SK-N-SH (cell line): ENCODE data around the gene SOS2. TPM values are rescaled to one million over a fixed set of nuclear protein-coding genes. Genes with fewer than 3 reads are reported as not detected.

Experiments
- CTCF ChIA-PET: fragments of 300-600, 350-600 bp; formaldehyde crosslinking; extraction: SDS; loops from one replicate; lab custom pipeline; 2021; lab: Yijun Ruan, JAX
- POLR2A ChIA-PET: fragments of 350-600 bp; sonication (Branson Sonifier 250); formaldehyde crosslinking; extraction: SDS; loops from one replicate; lab custom pipeline; 2020; ENCODE audit warnings: antibody characterized with exemption, inconsistent platforms; lab: Yijun Ruan, JAX
- DNase-seq: peaks from one replicate; pipeline ENCODE4 v3.0.0; 2012
- H2AFZ ChIP-seq: fragments of 200-600 bp; sonication (generic); 2 replicates; pipeline ENCODE4 v1.8.1; 2016; ENCODE audit warnings: antibody characterized with exemption, mild to moderate bottlenecking, low read depth
- H3F3A ChIP-seq: fragments of 200-600 bp; sonication (generic); replicated peaks from 2 replicates; pipeline ENCODE3; 2016; ENCODE audit warnings: antibody characterized with exemption, mild to moderate bottlenecking; ENCODE audit not compliant: insufficient read depth
- H3K27ac ChIP-seq, 2 experiments: fragments of 200-500 bp in 1 of 2; fragments of 200-600 bp in 1 of 2; sonication (Bioruptor generic) in 1 of 2; sonication (generic), shearing (Covaris generic) in 1 of 2; 2 replicates each; pipeline versions ENCODE4 v1.5.1 to v1.6.1; 2014 to 2016; ENCODE audit warnings: low read depth in 2 of 2, inconsistent platforms in 1 of 2, low read length in 1 of 2, mild to moderate bottlenecking in 1 of 2, mixed read lengths in 1 of 2
- H3K27me3 ChIP-seq: fragments of 200-600 bp; sonication (generic), shearing (Covaris generic); 2 replicates; pipeline ENCODE4 v1.6.1; 2016; ENCODE audit warnings: mixed run types; ENCODE audit not compliant: insufficient read depth
- H3K36me3 ChIP-seq, 2 experiments: fragments of 200-500 bp in 1 of 2; fragments of 200-600 bp in 1 of 2; sonication (Bioruptor generic) in 1 of 2; sonication (generic) in 1 of 2; replicated peaks in 1 of 2; 2 replicates each; pipeline versions ENCODE3 to v1.5.1; 2014 to 2016; ENCODE audit warnings: low read length in 1 of 2, mild to moderate bottlenecking in 1 of 2; ENCODE audit not compliant: insufficient read depth in 2 of 2, control insufficient read depth in 1 of 2
- H3K4me1 ChIP-seq, 2 experiments: fragments of 200-500 bp in 1 of 2; fragments of 200-600 bp in 1 of 2; sonication (Bioruptor generic) in 1 of 2; sonication (generic), shearing (Covaris generic) in 1 of 2; 2 replicates each; pipeline versions ENCODE4 v1.5.1 to v1.6.1; 2014 to 2016; ENCODE audit warnings: low read depth in 1 of 2, low read length in 1 of 2, mixed run types in 1 of 2; ENCODE audit not compliant: insufficient read depth in 2 of 2, control insufficient read depth in 1 of 2
- H3K4me2 ChIP-seq: fragments of 200-600 bp; sonication (generic), shearing (Covaris generic); 2 replicates; pipeline ENCODE4 v1.6.1; 2017; ENCODE audit warnings: mixed run types
- H3K4me3 ChIP-seq, 2 experiments: fragments of 200-500 bp in 1 of 2; fragments of 200-600 bp in 1 of 2; sonication (Bioruptor generic) in 1 of 2; sonication (generic), shearing (Covaris generic) in 1 of 2; 2 replicates each; pipeline versions ENCODE4 v1.5.1 to v1.8.1; 2014 to 2016; ENCODE audit warnings: low read depth in 2 of 2, inconsistent platforms in 1 of 2, low read length in 1 of 2, mild to moderate bottlenecking in 1 of 2, mixed read lengths in 1 of 2, moderate library complexity in 1 of 2
- H3K79me2 ChIP-seq: fragments of 200-600 bp; sonication (generic); 2 replicates; pipeline ENCODE4 v1.8.1; 2017; ENCODE audit warnings: mild to moderate bottlenecking; ENCODE audit not compliant: insufficient read depth
- H3K9ac ChIP-seq: fragments of 200-600 bp; sonication (generic); 2 replicates; pipeline ENCODE4 v1.6.1; 2017; ENCODE audit warnings: mixed run types
- H3K9me2 ChIP-seq: fragments of 200-600 bp; sonication (generic); 2 replicates; pipeline ENCODE4 v1.6.1; 2017; ENCODE audit warnings: mixed run types
- H3K9me3 ChIP-seq: fragments of 200-600 bp; sonication (generic); 2 replicates; pipeline ENCODE4 v1.6.1; 2017; ENCODE audit warnings: mixed run types, mild to moderate bottlenecking, moderate library complexity
- H4K20me1 ChIP-seq: fragments of 200-600 bp; sonication (generic); 2 replicates; pipeline ENCODE4 v1.6.1; 2017; ENCODE audit warnings: mild to moderate bottlenecking, mixed run types; ENCODE audit not compliant: insufficient read depth
- CHD2 ChIP-seq: fragments of 150-350 bp; IDR thresholded peaks from 2 replicates; pipeline ENCODE4 v1.6.1; 2018; ENCODE audit warnings: low read length; ENCODE audit not compliant: partially characterized antibody
- CTCF ChIP-seq: fragments of 200-600 bp; sonication (generic); IDR thresholded peaks from 2 replicates; pipeline ENCODE4 v1.6.1; 2017; ENCODE audit warnings: antibody characterized with exemption, mild to moderate bottlenecking, moderate library complexity
- ELF1 ChIP-seq: IDR thresholded peaks from 2 replicates; pipeline ENCODE4 v1.4.0; 2012
- EZH2phosphoT487 ChIP-seq: fragments of 200-600 bp; sonication (generic); IDR thresholded peaks from 2 replicates; pipeline ENCODE4 v1.6.1; 2017; ENCODE audit warnings: low read depth, mixed run types, mild to moderate bottlenecking, antibody characterized with exemption, moderate library complexity, borderline replicate concordance
- FOSL2 ChIP-seq: IDR thresholded peaks from 2 replicates; pipeline ENCODE4 v1.4.0; 2012; ENCODE audit warnings: low read depth, mild to moderate bottlenecking, moderate library complexity, borderline replicate concordance
- FOXM1 ChIP-seq: IDR thresholded peaks from 2 replicates; pipeline ENCODE4 v1.4.0; 2012; ENCODE audit warnings: low read depth, mild to moderate bottlenecking
- GABPA ChIP-seq: IDR thresholded peaks from 2 replicates; pipeline ENCODE4 v1.4.0; 2012; ENCODE audit warnings: low read depth, mild to moderate bottlenecking
- IRF3 ChIP-seq: fragments of 150-350 bp; IDR thresholded peaks from 2 replicates; pipeline ENCODE4 v1.6.1; 2016; ENCODE audit warnings: mild to moderate bottlenecking, low read depth, low read length
- MAX ChIP-seq: IDR thresholded peaks from 2 replicates; pipeline ENCODE4 v1.4.0; 2012; ENCODE audit warnings: low read depth
- MXI1 ChIP-seq: IDR thresholded peaks from 2 replicates; pipeline ENCODE4 v1.6.1; 2012; ENCODE audit warnings: mild to moderate bottlenecking, low read depth, low read length, improper control_type of control experiment
- NRF1 ChIP-seq: IDR thresholded peaks from 2 replicates; pipeline ENCODE4 v1.6.1; 2012; ENCODE audit warnings: low read depth, mild to moderate bottlenecking, low read length
- RCOR1 ChIP-seq: fragments of 150-350 bp; IDR thresholded peaks from 2 replicates; pipeline ENCODE4 v1.6.1; 2017; ENCODE audit warnings: antibody characterized with exemption, low read length
- RFX5 ChIP-seq: IDR thresholded peaks from 2 replicates; pipeline ENCODE4 v1.6.1; 2012; ENCODE audit warnings: mild to moderate bottlenecking, improper control_type of control experiment, low read length
- SIN3A ChIP-seq: IDR thresholded peaks from 2 replicates; pipeline ENCODE4 v1.6.1; 2012; ENCODE audit warnings: low read depth, mild to moderate bottlenecking, low read length, moderate library complexity, borderline replicate concordance
- TCF12 ChIP-seq: IDR thresholded peaks from 2 replicates; pipeline ENCODE4 v1.4.0; 2012
- USF2 ChIP-seq: fragments of 150-350 bp; IDR thresholded peaks from 2 replicates; pipeline ENCODE4 v1.6.1; 2017; ENCODE audit warnings: antibody characterized with exemption, low read length, low read depth, borderline replicate concordance
- ZBTB33 ChIP-seq: IDR thresholded peaks from 2 replicates; pipeline ENCODE4 v1.4.0; 2012; ENCODE audit warnings: low read depth, borderline replicate concordance
- WGBS: methylation state at CpG from one replicate; pipeline ENCODE4 v1.1.6; 2017; ENCODE audit warnings: low lambda C conversion rate; 5-methylcytosine and 5-hydroxymethylcytosine counted together
- polyA plus RNA-seq, 3 experiments: library from polyadenylated mRNA; depleted of rRNA; stranded (reverse); fragments of >200 nt; gene quantifications; 2 replicates each; pipeline ENCODE4 v1.2.3, GENCODE V29; 2012

The SOS2 gene
- polyA plus RNA-seq, 1 of the 3 experiments (the other 2 are of a cell fraction) = 6.2 TPM

GRCh38 chr14:50070840-50071548, 160.4 kb downstream of the SOS2 start:
- Histone ChIP-seq H3K79me2 (no peaks in the 10 kb centered on the region), H3F3A (no peaks in the 10 kb centered on the region), H2AFZ (no peak overlapping the region), H3K4me1 (no peaks in the 10 kb centered on the region), H3K9me3 (no peaks in the 10 kb centered on the region), H3K4me3 (no peak overlapping the region), H3K4me2 (no peak overlapping the region), H3K36me3 (no peaks in the 10 kb centered on the region), H3K9me2 (no peaks in the 10 kb centered on the region), H3K27ac (no peak overlapping the region), H4K20me1 (no peaks in the 10 kb centered on the region), H3K27me3 (no peaks in the 10 kb centered on the region), H3K9ac (no peak overlapping the region)
- POLR2A ChIA-PET = interaction anchor here (1.1 kb wide), 1 partner anchor 9 kb away, joined by 3 read pairs; no protein-coding TSS in a partner anchor
- DNase-seq = no peak
- CTCF ChIA-PET = interaction anchor here (4.6 kb wide), 1 partner anchor 10 kb away, joined by 17 read pairs; no protein-coding TSS in a partner anchor
- TF ChIP-seq NRF1 (no peak), RFX5 (no peak), FOXM1 (no peak), EZH2phosphoT487 (no peak), RCOR1 (no peak), CTCF (no peak), MXI1 (no peak), CHD2 (no peak), ZBTB33 (no peak), TCF12 (no peak), ELF1 (no peak), GABPA (no peak), USF2 (no peak), FOSL2 (no peak), IRF3 (no peak), MAX (no peak), SIN3A (no peak)
- 81% methylated on average over 13 of the region's 13 CpGs for WGBS
